AG04450 (cell line): ENCODE results near the gene MRPL52. TPM values are rescaled to one million over a fixed set of nuclear protein-coding genes. Genes with fewer than 3 reads are reported as not detected.

ENCODE experiments used
- CTCF ChIA-PET: fragments of 300-600, 350-600 bp; formaldehyde crosslinking; extraction: SDS; loops from one replicate; lab custom pipeline; 2022; ENCODE audit warnings: antibody characterized with exemption, inconsistent platforms; lab: Charles Lee
- POLR2A ChIA-PET: fragments of 350-600 bp; formaldehyde crosslinking; extraction: SDS; loops from one replicate; lab custom pipeline; 2021; ENCODE audit warnings: antibody characterized with exemption, inconsistent platforms; lab: Yijun Ruan, JAX
- DNase-seq: peaks from one replicate; pipeline ENCODE4 v3.0.0-alpha.2; 2011; ENCODE audit warnings: low read depth, low spot score
- H3K27ac ChIP-seq: one replicate; pipeline ENCODE4 v1.5.1; 2012; ENCODE audit warnings: low read depth, low read length, control low read depth
- H3K27me3 ChIP-seq: one replicate; pipeline ENCODE4 v1.6.0; 2012; ENCODE audit warnings: low read length; ENCODE audit not compliant: control insufficient read depth, insufficient read depth
- H3K4me3 ChIP-seq: 2 replicates; pipeline ENCODE4 v1.5.1; 2011; ENCODE audit warnings: mild to moderate bottlenecking, low read depth, low read length, control low read depth
- H3K9me3 ChIP-seq: 2 replicates; pipeline ENCODE4 v1.5.1; 2012; ENCODE audit warnings: low read length; ENCODE audit not compliant: control insufficient read depth, insufficient read depth
- polyA plus RNA-seq: library from polyadenylated mRNA; depleted of rRNA; stranded (reverse); fragments of >200 nt; gene quantifications from 2 replicates; pipeline ENCODE4 v1.2.3, GENCODE V29; 2011
- TF ChIP-seq, protein P1 (sequence below): IDR thresholded peaks from 2 replicates; pipeline ENCODE4 v1.5.1; 2011; ENCODE audit warnings: low read depth, low read length, control low read depth, inconsistent platforms

Gene MRPL52
- polyA plus RNA-seq, 1 experiment = 78.1 TPM

DNA sequence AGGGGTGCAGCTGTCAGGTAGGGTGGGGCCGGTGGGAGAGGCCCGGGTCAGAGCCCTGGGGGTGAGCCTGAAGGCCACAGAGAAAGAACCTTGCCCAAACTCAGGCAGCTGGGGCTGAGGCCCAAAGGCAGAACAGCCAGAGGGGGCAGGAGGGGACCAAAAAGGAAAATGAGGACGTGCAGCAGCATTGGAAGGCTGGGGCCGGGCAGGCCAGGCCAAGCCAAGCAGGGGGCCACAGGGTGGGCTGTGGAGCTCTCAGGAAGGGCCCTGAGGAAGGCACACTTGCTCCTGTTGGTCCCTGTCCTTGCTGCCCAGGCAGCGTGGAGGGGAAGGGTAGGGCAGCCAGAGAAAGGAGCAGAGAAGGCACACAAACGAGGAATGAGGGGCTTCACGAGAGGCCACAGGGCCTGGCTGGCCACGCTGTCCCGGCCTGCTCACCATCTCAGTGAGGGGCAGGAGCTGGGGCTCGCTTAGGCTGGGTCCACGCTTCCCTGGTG is 17.2 kb downstream of the MRPL52 start:
- Histone ChIP-seq H3K27me3 (no peaks in the 10 kb centered on the region), H3K4me3 (peak overlapping the region; percentile 13; the same call in 1 of the 2 replicates), H3K27ac (peak overlapping the region; percentile 100), H3K9me3 (no peaks in the 10 kb centered on the region)
- TF ChIP-seq, protein P1, sequence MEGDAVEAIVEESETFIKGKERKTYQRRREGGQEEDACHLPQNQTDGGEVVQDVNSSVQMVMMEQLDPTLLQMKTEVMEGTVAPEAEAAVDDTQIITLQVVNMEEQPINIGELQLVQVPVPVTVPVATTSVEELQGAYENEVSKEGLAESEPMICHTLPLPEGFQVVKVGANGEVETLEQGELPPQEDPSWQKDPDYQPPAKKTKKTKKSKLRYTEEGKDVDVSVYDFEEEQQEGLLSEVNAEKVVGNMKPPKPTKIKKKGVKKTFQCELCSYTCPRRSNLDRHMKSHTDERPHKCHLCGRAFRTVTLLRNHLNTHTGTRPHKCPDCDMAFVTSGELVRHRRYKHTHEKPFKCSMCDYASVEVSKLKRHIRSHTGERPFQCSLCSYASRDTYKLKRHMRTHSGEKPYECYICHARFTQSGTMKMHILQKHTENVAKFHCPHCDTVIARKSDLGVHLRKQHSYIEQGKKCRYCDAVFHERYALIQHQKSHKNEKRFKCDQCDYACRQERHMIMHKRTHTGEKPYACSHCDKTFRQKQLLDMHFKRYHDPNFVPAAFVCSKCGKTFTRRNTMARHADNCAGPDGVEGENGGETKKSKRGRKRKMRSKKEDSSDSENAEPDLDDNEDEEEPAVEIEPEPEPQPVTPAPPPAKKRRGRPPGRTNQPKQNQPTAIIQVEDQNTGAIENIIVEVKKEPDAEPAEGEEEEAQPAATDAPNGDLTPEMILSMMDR = no peak; the same call in 1 of the 2 replicates
- ChIA-PET CTCF (interaction anchor here (0.6 kb wide), 1 partner anchor 12 kb away, joined by 3 read pairs; no protein-coding TSS in a partner anchor), POLR2A (interaction anchor here (2.3 kb wide), 1 partner anchor 9 kb away, joined by 76 read pairs; the partner anchor contains the start of gene MMP14)
- no peak for DNase-seq

- CTCF ChIA-PET = interaction anchor here (0.6 to 8.5 kb wide), 7 partner anchors 9 to 291 kb away, joined by 3 to 217 read pairs (median 4); no protein-coding TSS in a partner anchor
- no peaks in the 10 kb centered on the region for H3K9me3 ChIP-seq
- no peaks in the 10 kb centered on the region for H3K27me3 ChIP-seq
- POLR2A ChIA-PET = interaction anchor here (0.9 to 2.3 kb wide), 7 partner anchors 10 to 214 kb away, joined by 3 to 76 read pairs (median 4); partner anchors contain the start of genes MMP14 and PRMT5
- DNase-seq = no peak
- peak overlapping the region; percentile 23; the same call in 1 of the 2 replicates for H3K4me3 ChIP-seq
- peak overlapping the region; percentile 100 for H3K27ac ChIP-seq
- TF ChIP-seq, protein P1 = peak; percentile 15; the same call in 1 of the 2 replicates
Measured at GRCh38 chr14:22847661-22848341, 18.1 kb downstream of the MRPL52 start.

DNA sequence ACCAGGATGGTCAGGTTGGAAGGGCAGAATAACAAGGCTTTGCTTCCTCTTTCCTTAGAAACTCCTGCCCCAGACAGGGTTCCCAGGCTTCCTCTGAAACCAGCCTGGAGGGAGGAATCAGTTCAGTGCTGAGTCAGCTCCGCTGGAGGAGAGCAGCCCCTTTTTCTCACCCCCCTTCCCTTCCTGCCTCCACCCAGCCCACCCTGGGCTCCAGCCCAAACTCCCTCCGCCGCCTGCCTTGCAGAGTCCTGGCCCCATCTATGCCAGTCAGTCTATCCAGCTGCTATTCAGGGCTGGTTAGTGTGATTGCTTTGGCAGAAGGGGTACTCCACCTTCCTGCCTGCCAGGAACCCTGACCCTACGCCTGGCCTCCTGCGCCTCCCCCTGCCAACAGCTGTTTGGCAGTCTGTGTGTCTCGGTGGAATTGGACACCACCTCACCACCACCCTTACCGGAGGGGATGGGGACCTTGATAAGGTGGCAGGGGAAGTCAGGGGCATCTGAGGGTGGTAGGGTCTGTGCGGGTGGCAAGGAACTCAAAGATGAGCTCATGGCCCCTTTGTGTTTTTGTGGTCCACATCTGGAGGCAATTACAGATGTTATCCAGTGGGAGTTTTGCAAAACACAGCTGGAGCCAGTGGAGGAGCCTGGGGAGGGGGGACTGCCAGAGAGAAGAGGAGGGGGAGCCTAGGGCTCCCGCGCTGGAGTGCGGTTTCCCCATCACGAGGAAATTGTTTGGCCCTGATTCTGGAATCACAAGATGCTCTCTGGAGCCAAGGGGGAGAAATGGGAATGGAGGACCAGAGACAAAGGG is 18.9 kb downstream of the MRPL52 start:
- TF ChIP-seq, protein P1 = 0 out of 2 replicates have a peak, but pooled peaks have one; percentile 1
- H3K27ac ChIP-seq = peak overlapping the region; percentile 100
- DNase-seq = peak; percentile 89
- ChIA-PET CTCF (interaction anchor here (0.5 to 8.5 kb wide), 10 partner anchors 10 to 293 kb away, joined by 3 to 217 read pairs (median 4); partner anchors contain the start of gene DAD1), POLR2A (interaction anchor here (0.9 to 2.3 kb wide), 7 partner anchors 10 to 214 kb away, joined by 3 to 76 read pairs (median 4); partner anchors contain the start of genes MMP14 and PRMT5)
- no peaks in the 10 kb centered on the region for H3K9me3 ChIP-seq
- H3K27me3 ChIP-seq = no peaks in the 10 kb centered on the region
- H3K4me3 ChIP-seq = peak overlapping the region; percentile 25; the same call in 1 of the 2 replicates

DNA sequence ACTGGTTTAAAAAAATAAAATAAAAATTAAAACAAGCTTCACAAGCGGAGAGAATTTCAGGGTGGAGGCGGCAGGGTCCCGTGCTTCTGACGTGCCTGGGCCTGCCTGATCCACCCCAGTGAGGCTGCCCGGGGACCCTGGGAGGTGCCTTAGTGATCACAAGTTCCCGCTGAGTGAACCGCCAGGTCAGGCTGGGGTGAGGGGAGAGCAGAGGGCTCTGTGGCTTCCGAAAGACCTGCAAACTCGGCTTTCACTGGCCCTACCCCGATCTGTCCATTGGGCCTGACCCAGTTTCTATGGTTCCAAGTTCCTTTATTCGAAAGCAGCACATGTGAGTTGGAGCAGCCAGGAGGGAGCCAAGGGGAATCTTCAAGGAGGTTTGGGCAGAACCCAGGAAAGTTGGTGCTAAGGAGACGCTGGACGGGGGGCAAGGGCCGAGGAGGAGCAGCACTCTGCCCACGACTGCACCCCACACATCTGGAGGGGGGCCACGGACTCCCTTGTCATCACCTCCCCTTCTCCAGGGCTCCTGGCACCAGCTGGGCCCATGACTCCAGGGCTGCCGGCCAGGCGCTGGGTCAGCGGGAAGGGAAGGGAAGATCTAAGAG is 19.6 kb downstream of the MRPL52 start:
- H3K27ac ChIP-seq = peak overlapping the region; percentile 100
- H3K4me3 ChIP-seq = no peak overlapping the region
- no peak for DNase-seq
- ChIA-PET POLR2A (interaction anchor here (0.7 to 3.9 kb wide), 5 partner anchors 11 to 26 kb away, joined by 3 to 76 read pairs (median 15); partner anchors contain the start of gene MMP14), CTCF (interaction anchor here (0.6 to 8.5 kb wide), 9 partner anchors 11 to 293 kb away, joined by 3 to 217 read pairs (median 4); partner anchors contain the start of gene DAD1)
- TF ChIP-seq, protein P1 = no peak
- no peaks in the 10 kb centered on the region for H3K9me3 ChIP-seq
- H3K27me3 ChIP-seq = no peaks in the 10 kb centered on the region
